ENCODE data around the gene USF2.

USF2 gene

DNA sequence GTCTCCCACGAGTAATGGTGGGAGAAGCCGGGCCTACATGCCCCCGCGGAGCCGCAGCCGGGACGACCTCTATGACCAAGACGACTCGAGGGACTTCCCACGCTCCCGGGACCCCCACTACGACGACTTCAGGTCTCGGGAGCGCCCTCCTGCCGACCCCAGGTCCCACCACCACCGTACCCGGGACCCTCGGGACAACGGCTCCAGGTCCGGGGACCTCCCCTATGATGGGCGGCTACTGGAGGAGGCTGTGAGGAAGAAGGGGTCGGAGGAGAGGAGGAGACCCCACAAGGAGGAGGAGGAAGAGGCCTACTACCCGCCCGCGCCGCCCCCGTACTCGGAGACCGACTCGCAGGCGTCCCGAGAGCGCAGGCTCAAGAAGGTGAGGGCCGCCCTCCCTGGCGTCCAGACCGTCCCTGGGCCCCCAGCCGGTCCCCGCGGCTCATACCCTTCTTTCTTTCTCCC is 1.4 kb upstream of the USF2 start (continued):
- TF ChIP-seq ZNF837 (tag by site-specific recombination; IDR thresholded peaks at IDR 0.05), result peak; percentile 51; the same call in 1 of the 2 replicates
- peak; percentile 93 for TF ChIP-seq SP3 (tag by site-specific recombination; IDR thresholded peaks at IDR 0.05)
- no peak for TF ChIP-seq ZNF416 (tag by site-specific recombination; IDR thresholded peaks at IDR 0.05)
- no peak for TF ChIP-seq REPIN1 (tag by site-specific recombination; IDR thresholded peaks at IDR 0.05; ENCODE audit: low read depth)
- TF ChIP-seq ZNF132 (tag by site-specific recombination; IDR thresholded peaks at IDR 0.05; ENCODE audit: borderline replicate concordance), result no peak
- peak; percentile 86; the same call in 1 of the 2 replicates for TF ChIP-seq ZBTB7A (tag by site-specific recombination; IDR thresholded peaks at IDR 0.05; ENCODE audit: low read depth)
- TF ChIP-seq, protein P1, sequence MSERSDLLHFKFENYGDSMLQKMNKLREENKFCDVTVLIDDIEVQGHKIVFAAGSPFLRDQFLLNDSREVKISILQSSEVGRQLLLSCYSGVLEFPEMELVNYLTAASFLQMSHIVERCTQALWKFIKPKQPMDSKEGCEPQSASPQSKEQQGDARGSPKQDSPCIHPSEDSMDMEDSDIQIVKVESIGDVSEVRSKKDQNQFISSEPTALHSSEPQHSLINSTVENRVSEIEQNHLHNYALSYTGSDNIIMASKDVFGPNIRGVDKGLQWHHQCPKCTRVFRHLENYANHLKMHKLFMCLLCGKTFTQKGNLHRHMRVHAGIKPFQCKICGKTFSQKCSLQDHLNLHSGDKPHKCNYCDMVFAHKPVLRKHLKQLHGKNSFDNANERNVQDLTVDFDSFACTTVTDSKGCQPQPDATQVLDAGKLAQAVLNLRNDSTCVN (tag by site-specific recombination; optimal IDR thresholded peaks at IDR 0.05), result peak; percentile 84
- TF ChIP-seq ZNF677 (tag by site-specific recombination; IDR thresholded peaks at IDR 0.05), result no peak
- no peak for TF ChIP-seq ZEB2 (tag by site-specific recombination; IDR thresholded peaks at IDR 0.05)
- no peak for TF ChIP-seq ZNF707 (tag by site-specific recombination; IDR thresholded peaks at IDR 0.05)
- peak; percentile 48; the same call in 1 of the 2 replicates for TF ChIP-seq ZNF169 (tag by site-specific recombination; IDR thresholded peaks at IDR 0.05)
- TF ChIP-seq ZNF433 (tag by site-specific recombination; IDR thresholded peaks at IDR 0.05; ENCODE audit: low read depth), result no peak
- TF ChIP-seq ZNF843 (tag by site-specific recombination; IDR thresholded peaks at IDR 0.05), result peak; percentile 38
- no peak for TF ChIP-seq OVOL3 (tag by site-specific recombination; IDR thresholded peaks at IDR 0.05)
- no peak for TF ChIP-seq ZNF133 (tag by site-specific recombination; IDR thresholded peaks at IDR 0.05)
- peak; percentile 74; the same call in 1 of the 2 replicates for TF ChIP-seq ZBTB21 (tag by site-specific recombination; IDR thresholded peaks at IDR 0.05)
- TF ChIP-seq ZNF514 (tag by site-specific recombination; IDR thresholded peaks at IDR 0.05), result no peak
- TF ChIP-seq ZNF558 (tag by site-specific recombination; IDR thresholded peaks at IDR 0.05), result no peak
- no peak for TF ChIP-seq ZNF155 (tag by site-specific recombination; IDR thresholded peaks at IDR 0.05)
- no peak; the same call in 1 of the 2 replicates for TF ChIP-seq KLF7 (tag by site-specific recombination; IDR thresholded peaks at IDR 0.05; ENCODE audit: borderline replicate concordance)
- TF ChIP-seq ZBTB8A (tag by site-specific recombination; IDR thresholded peaks at IDR 0.05), result no peak; the same call in 1 of the 2 replicates
- TF ChIP-seq, protein P2, sequence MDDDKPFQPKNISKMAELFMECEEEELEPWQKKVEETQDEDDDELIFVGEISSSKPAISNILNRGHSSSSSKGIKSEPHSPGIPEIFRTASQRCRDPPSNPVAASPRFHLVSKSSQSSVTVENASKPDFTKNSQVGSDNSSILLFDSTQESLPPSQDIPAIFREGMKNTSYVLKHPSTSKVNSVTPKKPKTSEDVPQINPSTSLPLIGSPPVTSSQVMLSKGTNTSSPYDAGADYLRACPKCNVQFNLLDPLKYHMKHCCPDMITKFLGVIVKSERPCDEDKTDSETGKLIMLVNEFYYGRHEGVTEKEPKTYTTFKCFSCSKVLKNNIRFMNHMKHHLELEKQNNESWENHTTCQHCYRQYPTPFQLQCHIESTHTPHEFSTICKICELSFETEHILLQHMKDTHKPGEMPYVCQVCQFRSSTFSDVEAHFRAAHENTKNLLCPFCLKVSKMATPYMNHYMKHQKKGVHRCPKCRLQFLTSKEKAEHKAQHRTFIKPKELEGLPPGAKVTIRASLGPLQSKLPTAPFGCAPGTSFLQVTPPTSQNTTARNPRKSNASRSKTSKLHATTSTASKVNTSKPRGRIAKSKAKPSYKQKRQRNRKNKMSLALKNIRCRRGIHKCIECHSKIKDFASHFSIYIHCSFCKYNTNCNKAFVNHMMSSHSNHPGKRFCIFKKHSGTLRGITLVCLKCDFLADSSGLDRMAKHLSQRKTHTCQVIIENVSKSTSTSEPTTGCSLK (tag by site-specific recombination; IDR thresholded peaks at IDR 0.05), result no peak
- no peak for TF ChIP-seq ZSCAN16 (tag by site-specific recombination; IDR thresholded peaks at IDR 0.05)
- no peak for TF ChIP-seq ZNF830 (tag by site-specific recombination; IDR thresholded peaks at IDR 0.05; ENCODE audit: low read depth)
- no peak for TF ChIP-seq ZNF776 (tag by site-specific recombination; IDR thresholded peaks at IDR 0.05; ENCODE audit: borderline replicate concordance)
- peak; percentile 13; the same call in 1 of the 2 replicates for TF ChIP-seq ZNF777 (tag by site-specific recombination; IDR thresholded peaks at IDR 0.05; ENCODE audit: borderline replicate concordance)
- TF ChIP-seq ZNF747 (tag by site-specific recombination; IDR thresholded peaks at IDR 0.05), result no peak
- TF ChIP-seq ZNF571 (tag by site-specific recombination; IDR thresholded peaks at IDR 0.05), result no peak
- TF ChIP-seq ZNF324 (tag by site-specific recombination; IDR thresholded peaks at IDR 0.05), result no peak
- TF ChIP-seq, protein P3, sequence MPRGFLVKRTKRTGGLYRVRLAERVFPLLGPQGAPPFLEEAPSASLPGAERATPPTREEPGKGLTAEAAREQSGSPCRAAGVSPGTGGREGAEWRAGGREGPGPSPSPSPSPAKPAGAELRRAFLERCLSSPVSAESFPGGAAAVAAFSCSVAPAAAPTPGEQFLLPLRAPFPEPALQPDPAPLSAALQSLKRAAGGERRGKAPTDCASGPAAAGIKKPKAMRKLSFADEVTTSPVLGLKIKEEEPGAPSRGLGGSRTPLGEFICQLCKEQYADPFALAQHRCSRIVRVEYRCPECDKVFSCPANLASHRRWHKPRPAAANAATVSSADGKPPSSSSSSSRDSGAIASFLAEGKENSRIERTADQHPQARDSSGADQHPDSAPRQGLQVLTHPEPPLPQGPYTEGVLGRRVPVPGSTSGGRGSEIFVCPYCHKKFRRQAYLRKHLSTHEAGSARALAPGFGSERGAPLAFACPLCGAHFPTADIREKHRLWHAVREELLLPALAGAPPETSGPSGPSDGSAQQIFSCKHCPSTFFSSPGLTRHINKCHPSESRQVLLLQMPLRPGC (tag by site-specific recombination; IDR thresholded peaks at IDR 0.05), result peak; percentile 34; the same call in 1 of the 2 replicates
- TF ChIP-seq ZNF175 (tag by site-specific recombination; IDR thresholded peaks at IDR 0.05), result no peak
- no peak for TF ChIP-seq ZNF221 (tag by site-specific recombination; IDR thresholded peaks at IDR 0.05; ENCODE audit: borderline replicate concordance)
- TF ChIP-seq ZNF549 (tag by site-specific recombination; IDR thresholded peaks at IDR 0.05), result no peak
- TF ChIP-seq ZNF791 (tag by site-specific recombination; IDR thresholded peaks at IDR 0.05), result no peak
- no peak for TF ChIP-seq FEZF1 (tag by site-specific recombination; IDR thresholded peaks at IDR 0.05)
- TF ChIP-seq ZNF266 (tag by site-specific recombination; IDR thresholded peaks at IDR 0.05; ENCODE audit: low read depth), result no peak
- TF ChIP-seq ZFP69B (tag by site-specific recombination; IDR thresholded peaks at IDR 0.05), result peak; percentile 45; the same call in 1 of the 2 replicates
- TF ChIP-seq GLI4 (tag by site-specific recombination; IDR thresholded peaks at IDR 0.05), result peak; percentile 38; the same call in 1 of the 2 replicates
- TF ChIP-seq ZNF202 (tag by site-specific recombination; IDR thresholded peaks at IDR 0.05; ENCODE audit: borderline replicate concordance), result no peak
- no peak; the same call in 1 of the 2 replicates for TF ChIP-seq ZNF629 (tag by site-specific recombination; IDR thresholded peaks at IDR 0.05)

All from HEK293 (cell line).